Psoas muscle (tissue), 8 donors: ENCODE measurements around the gene ACTR3C. TPM values are rescaled to one million over a fixed set of nuclear protein-coding genes. Genes with fewer than 3 reads are reported as not detected.
A peak's percentile ranks its signal among the peaks of the same experiment; 100 is the strongest.
"Not testable (repeated sequence)": the region's sequence is repeated elsewhere in the genome, so short reads cannot be mapped to it uniquely, and the experiment has no call there.

Experiments used
- ATAC-seq, 4 donors: fragments of 200-7000 bp; cut with Tn5 transposase; one replicate each; pipeline ENCODE4 v1.9.1; 2020; ENCODE audit warnings: moderate library complexity in 3 of 4, mild to moderate bottlenecking in 2 of 4
- DNase-seq, 2 donors: peaks; one replicate each; pipeline ENCODE4 v3.0.0-alpha.2; 2020
- H3K27ac ChIP-seq: fragments of 200-600 bp; one replicate; pipeline ENCODE4 v1.8.0; 2022
- H3K27me3 ChIP-seq, 3 donors: fragments of 200-600 bp in 1 of 3; one replicate each; pipeline versions ENCODE4 v1.6.1 to v1.8.0; 2013 to 2022; ENCODE audit warnings: low read length in 2 of 3, mild to moderate bottlenecking in 2 of 3, moderate library complexity in 1 of 3; ENCODE audit not compliant: insufficient read depth in 3 of 3
- H3K36me3 ChIP-seq, 2 donors: fragments of 200-600 bp in 1 of 2; one replicate each; pipeline versions ENCODE4 v1.6.1 to v1.8.0; 2013 to 2022; ENCODE audit warnings: low read depth in 1 of 2, mild to moderate bottlenecking in 1 of 2, moderate library complexity in 1 of 2; ENCODE audit not compliant: insufficient read depth in 1 of 2
- H3K4me1 ChIP-seq: fragments of 200-600 bp; one replicate; pipeline ENCODE4 v1.8.0; 2022
- H3K4me3 ChIP-seq: fragments of 200-600 bp; one replicate; pipeline ENCODE4 v1.8.0; 2022; ENCODE audit warnings: mild to moderate bottlenecking
- H3K9me3 ChIP-seq: fragments of 200-600 bp; one replicate; pipeline ENCODE4 v1.8.0; 2022
- CTCF ChIP-seq: fragments of 200-600 bp; IDR thresholded peaks from one replicate; pipeline ENCODE4 v1.8.0; 2022; ENCODE audit warnings: antibody characterized with exemption
- WGBS, 3 donors: extraction: QIAGEN DNeasy Blood & Tissue Kit; methylation state at CpG; one replicate each; pipeline versions ENCODE4 v1.1.6 to v1.1.7; 2013; 5-methylcytosine and 5-hydroxymethylcytosine counted together
- intact Hi-C, 2 donors: fragments of 100-400 bp; cut with DNase I; formaldehyde crosslinking; loops; one replicate each; pipeline versions ENCODE4 v1.11.0 to v1.14.2; 2022
- polyA plus RNA-seq, 3 donors: library from polyadenylated mRNA; stranded (reverse); fragments of 200-250 nt; gene quantifications; one replicate each; pipeline ENCODE4 v1.2.3, GENCODE V29; 2013
- total RNA-seq, 4 donors: library from RNA; stranded (reverse); fragmentation: NEBNext Ultra II Directional in 2 of 4; extraction: Animal tissue kit (Norgen Biotek cat#: 25700) in 2 of 4; gene quantifications; one replicate each; pipeline versions ENCODE4 v1.2.1 to v1.2.4, GENCODE V29; 2021 to 2023
- donor health status: healthy with polysubstance abuse.
- donor health status: DM: no; HTN: no; CAD: no; lungs with moderate emphysema.
- donor health status: Bipolar disorder and iron deficiency.
- donor health status: healthy.
- donor health status: DM: yes; HTN: yes; CAD: no.
- donor health status: DM: no; HTN: no; CAD: no.
- donor health status: DM: no; HTN: no; CAD: no.
- donor health status: DM: yes; HTN: yes; CAD: no.

The ACTR3C gene
- total and polyA plus RNA-seq, 7 donors: 0.71 to 3.7 (median 2.7) TPM

DNA sequence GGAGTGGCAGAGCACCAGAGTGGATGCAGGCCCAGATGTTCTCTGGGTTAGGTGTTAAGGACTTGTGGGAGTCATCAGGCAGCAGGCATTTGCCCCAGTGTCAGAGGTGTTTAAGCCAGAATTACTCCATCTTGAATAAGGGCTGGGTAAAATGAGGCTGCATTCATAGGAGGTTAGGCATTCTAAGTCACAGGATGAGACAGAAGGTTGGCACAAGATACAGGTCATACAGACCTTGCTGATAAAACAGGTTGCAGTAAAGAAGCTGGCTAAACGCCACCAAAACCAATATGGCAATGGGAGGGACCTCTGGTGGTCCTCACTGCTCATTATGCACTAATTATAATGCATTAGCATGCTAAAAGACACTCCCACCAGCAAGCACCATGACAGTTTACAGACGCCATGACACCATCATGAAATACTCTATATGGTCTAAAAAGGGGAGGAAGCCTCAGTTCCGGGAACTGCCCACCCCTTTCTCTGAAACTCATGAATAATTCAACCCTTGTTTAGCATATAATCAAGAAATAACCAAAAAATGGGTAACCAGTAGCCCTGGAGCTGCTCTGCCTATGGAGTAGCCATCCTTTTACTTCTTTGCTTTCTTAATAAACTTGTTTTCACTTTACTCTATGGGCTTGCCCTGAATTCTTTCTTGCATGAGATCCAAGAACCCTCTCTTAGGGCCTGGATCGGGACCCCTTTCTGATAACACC lies 1.1 kb downstream of the ACTR3C start:
- H3K27ac ChIP-seq: peak overlapping the region; percentile 69

GRCh38 chr7:150321788-150322113 lies 1.6 kb downstream of the ACTR3C start:
- H3K9me3 ChIP-seq: no peaks in the 10 kb centered on the region
- no peak for DNase-seq
- TF ChIP-seq CTCF: no peak
- ATAC-seq: no peak
- WGBS, 3 donors: 92 to 99% (median 97%) methylated on average over 3 of the region's 3 CpGs
- H3K27ac ChIP-seq: no peak overlapping the region
- no peaks in the 10 kb centered on the region for H3K4me1 ChIP-seq
- intact Hi-C loops: no loop called here
- peaks cover 0 to 3% of the 10 kb centered on the region in 2 donors for H3K36me3 ChIP-seq
- no peak overlapping the region for H3K4me3 ChIP-seq
- peaks cover 0 to 5% (median 3%) of the 10 kb centered on the region in 3 donors for H3K27me3 ChIP-seq

More for the DNA sequence above, 1.1 kb downstream of the ACTR3C start:
- DNase-seq: no peak
- Histone ChIP-seq H3K27me3 (peaks cover 0 to 5% (median 3%) of the 10 kb centered on the region in 3 donors), H3K36me3 (peaks cover 0 to 3% of the 10 kb centered on the region in 2 donors), H3K9me3 (no peaks in the 10 kb centered on the region), H3K4me1 (no peaks in the 10 kb centered on the region), H3K4me3 (peak overlapping the region; percentile 78)
- TF ChIP-seq CTCF: no peak
- intact Hi-C loops: no loop called here
- peak in 2 of 4 donors; percentile 23 to 56 for ATAC-seq
- 82 to 94% (median 83%) methylated on average over 4 of the region's 4 CpGs for WGBS, 3 donors

DNA sequence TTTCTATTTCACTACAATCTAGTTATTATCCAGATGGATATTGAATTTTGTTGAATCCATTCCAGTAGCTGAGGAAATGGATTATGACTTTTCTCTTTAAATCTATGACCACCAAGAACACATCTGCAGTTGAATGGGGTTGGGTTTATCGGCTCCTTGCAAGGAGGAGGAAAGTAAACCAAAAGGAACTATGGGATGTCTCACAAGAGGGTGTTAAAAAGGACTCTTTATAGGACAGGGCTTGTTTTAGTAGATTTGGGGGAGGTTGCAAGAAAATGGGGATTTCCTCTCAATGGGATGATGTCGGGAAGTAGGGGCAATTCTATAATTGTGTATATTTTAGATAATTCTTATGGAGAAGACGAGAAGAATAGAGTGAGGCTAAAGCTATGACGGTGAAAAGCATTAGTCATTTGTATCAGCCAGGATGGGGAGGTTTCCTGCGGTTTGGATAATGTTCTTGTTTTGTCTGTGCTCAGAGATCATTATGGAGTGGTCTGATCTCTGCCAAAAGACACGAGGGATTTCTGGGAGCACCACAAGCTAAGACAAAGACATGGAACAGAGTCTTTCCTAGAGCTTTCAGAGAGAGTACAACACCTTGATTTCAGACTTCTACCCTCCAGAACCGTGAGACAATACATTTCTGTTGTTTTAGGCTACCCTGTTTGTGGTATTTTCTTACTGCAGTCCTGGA lies 5.4 kb downstream of the ACTR3C start:
- Histone ChIP-seq H3K4me3 (no peak overlapping the region), H3K27ac (no peak overlapping the region), H3K36me3 (no peaks in the 10 kb centered on the region), H3K4me1 (no peaks in the 10 kb centered on the region), H3K27me3 (no peaks in the 10 kb centered on the region), H3K9me3 (no peaks in the 10 kb centered on the region)
- no peak for TF ChIP-seq CTCF
- no peak for DNase-seq
- intact Hi-C loops: no loop called here
- 64 to 65% (median 65%) methylated on average over 7 of the region's 7 CpGs for WGBS, 3 donors
- ATAC-seq: no peak

DNA sequence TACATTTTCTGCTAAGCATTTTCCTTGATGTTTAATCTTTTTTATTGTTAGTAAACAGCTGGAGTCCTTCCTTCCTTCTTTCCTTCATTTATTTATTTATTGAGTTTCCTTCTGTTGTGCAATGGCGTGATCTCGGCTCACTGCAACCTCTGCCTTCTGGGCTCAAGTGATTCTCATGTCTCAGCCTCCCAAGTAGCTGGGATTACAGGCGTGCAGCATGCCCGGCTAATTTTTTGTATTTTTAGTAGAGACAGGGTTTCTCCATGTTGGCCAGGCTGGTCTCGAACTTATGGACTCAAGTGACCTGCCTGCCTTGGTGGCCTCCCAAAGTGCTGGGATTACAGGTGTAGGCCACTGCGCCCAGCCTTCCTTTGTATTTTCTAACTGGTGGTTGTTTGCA lies 6.4 kb downstream of the ACTR3C start:
- H3K4me3 ChIP-seq, DNase-seq, H3K27ac ChIP-seq, H3K36me3 ChIP-seq, H3K27me3 ChIP-seq, H3K9me3 ChIP-seq, H3K4me1 ChIP-seq, ATAC-seq, intact Hi-C loops: not testable (repeated sequence)
- 92 to 94% (median 92%) methylated on average over 6 of the region's 6 CpGs for WGBS, 3 donors

DNA sequence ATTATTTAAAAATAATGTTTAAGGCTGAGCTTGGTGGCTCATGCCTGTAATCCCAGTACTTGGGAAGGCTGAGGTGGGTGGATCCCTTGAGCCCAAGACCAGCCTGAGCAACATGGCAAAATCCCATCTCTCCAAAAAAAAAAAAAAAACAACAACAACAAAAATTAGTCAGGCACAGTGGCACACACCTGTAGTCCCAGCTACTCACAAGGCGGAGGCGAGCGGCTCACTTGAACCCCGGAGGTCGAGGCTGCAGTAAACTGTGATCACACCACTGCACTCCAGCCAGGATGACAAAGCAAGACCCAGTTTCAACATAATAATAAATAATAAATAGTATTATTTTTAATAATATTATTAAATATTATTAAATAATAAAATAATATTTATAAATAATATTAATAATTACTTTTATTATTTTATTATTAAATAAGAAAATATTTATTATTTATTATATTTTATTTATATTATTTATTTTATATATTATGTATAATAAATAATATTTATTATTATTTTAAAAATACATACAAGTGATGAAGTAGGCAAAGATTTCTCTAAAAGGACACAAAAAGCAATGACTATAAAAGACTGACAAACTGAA lies 8.6 kb downstream of the ACTR3C start:
- ATAC-seq (no peak), DNase-seq (no peak)
- no peak overlapping the region for H3K27ac ChIP-seq
- no peaks in the 10 kb centered on the region for H3K27me3 ChIP-seq
- H3K4me1 ChIP-seq: no peaks in the 10 kb centered on the region
- no peak overlapping the region for H3K4me3 ChIP-seq
- H3K36me3 ChIP-seq: no peaks in the 10 kb centered on the region
- intact Hi-C loops: no loop called here
- H3K9me3 ChIP-seq: no peaks in the 10 kb centered on the region
- 87 to 97% (median 93%) methylated on average over 5 of the region's 5 CpGs for WGBS, 3 donors
- no peak for TF ChIP-seq CTCF
